ENCODE data around the gene POMP.
"Not testable (repeated sequence)": the region's sequence is repeated elsewhere in the genome, so short reads cannot be mapped to it uniquely, and the experiment has no call there.

Gene POMP

DNA sequence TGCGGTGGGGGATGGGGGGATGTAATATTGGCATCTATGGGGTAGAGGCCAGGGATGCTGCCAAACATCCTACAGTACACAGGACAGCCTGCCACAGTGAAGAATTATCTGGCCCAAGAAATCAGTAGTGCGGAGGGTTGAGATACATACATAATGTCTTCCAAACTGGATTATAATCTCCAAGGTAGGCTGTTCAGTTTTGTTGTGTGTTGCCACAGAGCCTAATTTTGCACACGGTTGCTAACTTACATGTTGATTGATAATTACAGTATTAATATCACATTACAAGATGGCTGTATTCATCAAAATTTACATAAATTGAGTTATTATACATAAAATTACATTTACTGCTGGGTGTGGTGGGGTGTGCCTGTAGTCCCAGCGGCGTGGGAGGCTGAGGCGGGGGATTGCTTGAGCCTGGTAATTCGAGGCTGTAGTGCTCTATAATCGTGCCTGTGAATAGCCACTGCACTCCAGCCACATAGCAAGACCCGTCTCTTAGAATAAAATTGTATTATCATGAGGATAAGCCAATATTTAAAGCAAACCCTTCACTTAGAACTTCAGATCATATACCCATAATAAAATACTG lies 8.1 kb downstream of the POMP start:
- DNase-seq (ENCODE audit: low read depth): no peak
- TF ChIP-seq, protein P1, sequence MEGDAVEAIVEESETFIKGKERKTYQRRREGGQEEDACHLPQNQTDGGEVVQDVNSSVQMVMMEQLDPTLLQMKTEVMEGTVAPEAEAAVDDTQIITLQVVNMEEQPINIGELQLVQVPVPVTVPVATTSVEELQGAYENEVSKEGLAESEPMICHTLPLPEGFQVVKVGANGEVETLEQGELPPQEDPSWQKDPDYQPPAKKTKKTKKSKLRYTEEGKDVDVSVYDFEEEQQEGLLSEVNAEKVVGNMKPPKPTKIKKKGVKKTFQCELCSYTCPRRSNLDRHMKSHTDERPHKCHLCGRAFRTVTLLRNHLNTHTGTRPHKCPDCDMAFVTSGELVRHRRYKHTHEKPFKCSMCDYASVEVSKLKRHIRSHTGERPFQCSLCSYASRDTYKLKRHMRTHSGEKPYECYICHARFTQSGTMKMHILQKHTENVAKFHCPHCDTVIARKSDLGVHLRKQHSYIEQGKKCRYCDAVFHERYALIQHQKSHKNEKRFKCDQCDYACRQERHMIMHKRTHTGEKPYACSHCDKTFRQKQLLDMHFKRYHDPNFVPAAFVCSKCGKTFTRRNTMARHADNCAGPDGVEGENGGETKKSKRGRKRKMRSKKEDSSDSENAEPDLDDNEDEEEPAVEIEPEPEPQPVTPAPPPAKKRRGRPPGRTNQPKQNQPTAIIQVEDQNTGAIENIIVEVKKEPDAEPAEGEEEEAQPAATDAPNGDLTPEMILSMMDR (IDR thresholded peaks at IDR 0.05; ENCODE audit: insufficient read depth, low read depth, low read length, missing control alignments): no peak
- no peak overlapping the region for H3K4me3 ChIP-seq (ENCODE audit: low read depth, low read length)

DNA sequence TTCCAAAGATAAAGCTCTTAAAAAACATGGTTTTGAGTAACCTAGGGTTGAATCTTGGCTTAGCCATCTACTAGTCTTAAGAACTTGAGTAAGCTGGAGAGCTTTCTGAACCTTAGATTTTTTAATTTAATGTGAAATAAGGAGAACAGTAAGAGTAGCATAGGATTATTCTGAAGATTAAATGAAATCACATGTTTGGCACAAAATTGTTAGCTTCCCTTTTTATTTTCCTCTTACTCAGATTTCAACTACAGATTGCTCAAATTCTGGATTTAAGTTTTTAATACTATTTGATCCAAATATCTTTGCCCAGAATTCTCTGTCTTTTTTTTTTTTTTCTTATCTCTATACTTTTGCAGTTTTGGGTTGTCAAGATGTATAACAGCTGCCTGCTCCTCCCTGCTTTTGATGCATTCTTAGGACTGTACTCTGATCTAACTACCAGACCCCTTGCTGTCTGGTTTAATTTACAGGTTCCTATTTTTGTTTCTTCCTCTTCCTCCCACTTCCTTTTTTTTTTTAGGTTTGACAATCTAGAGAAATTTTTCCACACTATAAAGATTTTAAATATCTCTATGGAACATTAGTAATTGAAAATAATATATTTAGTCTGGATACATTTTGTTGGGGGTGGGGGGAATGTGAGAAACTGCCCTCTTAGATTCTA lies 12.3 kb downstream of the POMP start:
- DNase-seq (ENCODE audit: low read depth): no peak
- TF ChIP-seq, protein P1 (IDR thresholded peaks at IDR 0.05; ENCODE audit: insufficient read depth, low read depth, low read length, missing control alignments): no peak

DNA sequence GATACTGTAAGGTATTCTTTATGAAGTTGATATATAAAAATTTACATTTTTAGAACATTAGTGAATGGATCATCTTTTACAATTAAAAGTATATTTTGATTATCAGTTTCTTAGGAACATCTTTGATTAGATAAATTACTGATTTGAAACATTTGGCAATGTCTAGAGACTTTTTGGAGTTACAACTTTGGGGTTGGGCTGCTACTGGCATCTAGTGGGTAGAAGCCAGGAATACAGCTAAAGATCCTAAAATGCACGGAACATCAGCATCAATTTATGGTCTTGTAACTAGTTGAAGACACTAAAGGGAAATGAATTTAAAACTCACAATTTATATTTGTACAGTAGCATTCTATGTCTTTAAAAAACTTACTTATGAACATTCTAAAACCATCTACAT lies 19.9 kb downstream of the POMP start:
- no peak overlapping the region for H3K4me3 ChIP-seq (ENCODE audit: low read depth, low read length)
- TF ChIP-seq, protein P1 (IDR thresholded peaks at IDR 0.05; ENCODE audit: insufficient read depth, low read depth, low read length, missing control alignments): peak; percentile 10
- no peak for DNase-seq (ENCODE audit: low read depth)

More for the DNA sequence above, 12.3 kb downstream of the POMP start:
- no peak overlapping the region for H3K4me3 ChIP-seq (ENCODE audit: low read depth, low read length)

DNA sequence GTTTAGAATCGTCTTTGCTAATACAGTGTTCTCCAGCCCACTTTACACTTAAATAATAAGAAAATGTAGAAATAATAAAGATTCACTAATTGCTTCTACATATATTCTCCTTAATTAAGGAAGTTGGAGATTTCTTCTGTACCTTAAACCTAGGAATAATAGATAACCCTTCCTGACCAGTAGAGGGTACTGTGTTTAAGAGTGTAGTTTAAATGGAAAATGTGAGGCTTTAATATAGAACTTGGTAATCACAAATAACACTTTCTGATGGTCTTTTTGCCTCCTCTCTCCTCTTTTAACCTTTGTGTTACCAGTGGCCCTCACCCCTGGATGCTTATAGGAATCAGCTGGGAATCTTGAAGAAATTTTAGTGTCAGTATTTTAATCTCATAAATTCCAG lies 20.7 kb downstream of the POMP start:
- DNase-seq (ENCODE audit: low read depth): no peak
- TF ChIP-seq, protein P1 (IDR thresholded peaks at IDR 0.05; ENCODE audit: insufficient read depth, low read depth, low read length, missing control alignments): no peak
- no peak overlapping the region for H3K4me3 ChIP-seq (ENCODE audit: low read depth, low read length)

DNA sequence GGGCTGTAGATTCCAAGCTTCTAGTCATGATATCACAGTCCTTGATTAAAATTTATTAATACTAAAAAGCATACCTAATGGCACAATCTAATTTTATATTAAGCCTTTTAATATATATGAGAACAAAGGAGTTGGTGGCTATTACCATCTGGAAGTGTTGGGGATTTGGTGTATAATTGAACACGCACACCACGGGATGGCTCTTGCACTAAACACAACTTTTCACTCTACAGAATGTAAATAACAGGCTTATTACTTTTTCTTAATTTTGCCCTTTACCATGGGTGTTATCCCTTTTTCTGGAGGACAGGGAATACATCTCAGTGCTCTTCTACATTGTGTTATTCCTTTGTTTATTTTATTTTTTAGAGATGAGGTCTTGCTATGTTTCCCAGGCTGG lies 21.6 kb downstream of the POMP start:
- DNase-seq (ENCODE audit: low read depth): no peak
- no peak overlapping the region for H3K4me3 ChIP-seq (ENCODE audit: low read depth, low read length)
- TF ChIP-seq, protein P1 (IDR thresholded peaks at IDR 0.05; ENCODE audit: insufficient read depth, low read depth, low read length, missing control alignments): no peak

DNA sequence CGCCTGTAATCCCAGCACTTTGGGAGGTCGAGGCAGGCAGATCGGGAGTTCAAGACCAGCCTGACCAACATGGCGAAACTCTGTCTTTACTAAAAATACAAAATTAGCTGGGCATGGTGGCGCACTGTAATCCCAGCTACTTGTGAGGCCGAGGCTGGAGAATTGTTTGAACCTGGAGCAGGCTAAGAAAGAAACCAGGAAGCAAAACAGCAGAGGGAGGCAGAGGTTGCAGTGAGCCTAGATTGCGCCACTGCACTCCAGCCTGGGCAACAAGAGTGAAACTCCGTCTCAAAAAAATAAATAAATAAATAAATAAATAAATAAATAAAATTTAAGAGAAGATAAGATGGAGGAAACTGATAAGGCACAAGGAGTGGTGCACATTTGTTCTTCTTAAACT lies 24.2 kb downstream of the POMP start:
- not testable (repeated sequence) for DNase-seq (ENCODE audit: low read depth); H3K4me3 ChIP-seq (ENCODE audit: low read depth, low read length)

DNA sequence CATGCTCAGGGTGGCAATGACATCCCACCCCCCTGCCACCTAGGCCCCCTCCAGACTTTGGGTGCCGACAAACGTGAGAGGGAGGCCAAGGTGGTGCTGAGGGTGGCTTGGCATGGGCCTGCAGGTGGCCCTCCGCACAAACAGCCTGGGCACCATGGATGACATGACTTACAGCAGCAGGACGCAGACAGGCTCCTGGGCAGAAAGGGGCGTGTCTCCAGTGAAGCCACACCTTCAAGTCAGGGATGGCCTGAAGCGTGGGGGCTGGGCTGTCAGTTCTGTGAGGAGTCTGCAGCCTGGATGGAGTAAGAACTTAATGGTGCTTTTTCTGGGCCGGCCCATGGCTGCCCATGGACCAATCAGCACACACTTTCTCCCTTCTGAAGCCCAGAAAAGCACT lies 25.3 kb downstream of the POMP start:
- DNase-seq (ENCODE audit: low read depth): no peak
- no peak overlapping the region for H3K4me3 ChIP-seq (ENCODE audit: low read depth, low read length)
- TF ChIP-seq, protein P1 (IDR thresholded peaks at IDR 0.05; ENCODE audit: insufficient read depth, low read depth, low read length, missing control alignments): no peak
